HepG2 (cell line): ENCODE data around the gene DGAT2. TPM values are rescaled to one million over a fixed set of nuclear protein-coding genes. Genes with fewer than 3 reads are reported as not detected.
A peak's percentile ranks its signal among the peaks of the same experiment; 100 is the strongest.

Experiments used
- ATAC-seq: fragments of 200-7000 bp; cut with Tn5 transposase; 3 replicates; pipeline ENCODE4 v1.9.1; 2020; ENCODE audit warnings: mild to moderate bottlenecking, moderate library complexity
- BruUV-seq: library from RNA; stranded (reverse); fragments of 400-500 nt; replicated peaks from 2 replicates; lab custom pipeline; 2021; lab: Mats Ljungman, UMichigan
- CTCF ChIA-PET: fragments of 300-600 bp; formaldehyde crosslinking; extraction: SDS; loops from one replicate; lab custom pipeline; 2021; ENCODE audit warnings: low total read pairs, inconsistent platforms, low intra/inter-chr PET ratio; lab: Yijun Ruan, JAX
- POLR2A ChIA-PET: fragments of 350-600 bp; sonication (Branson Sonifier 250); formaldehyde crosslinking; loops from one replicate; lab custom pipeline; 2020; ENCODE audit warnings: antibody characterized with exemption, inconsistent platforms; lab: Yijun Ruan, JAX
- DNase-seq: peaks from one replicate; pipeline ENCODE4 v3.0.0-alpha.2; 2015; ENCODE audit warnings: low spot score
- FAIRE-seq: peaks from 3 replicates; lab custom pipeline; 2011; peaks lifted over from hg19 to GRCh38; lab: Jason Lieb, UNC
- H2AFZ ChIP-seq: one replicate; pipeline ENCODE4 v1.6.1; 2011; ENCODE audit warnings: low read length, inconsistent platforms
- H3K27ac ChIP-seq: fragments of 300-600 bp; 3 replicates; pipeline ENCODE4 v1.8.0; 2011; ENCODE audit warnings: mixed run types, mild to moderate bottlenecking, mixed read lengths, low read length, inconsistent platforms; ENCODE audit not compliant: insufficient read depth; ENCODE audit errors: extremely low read length
- H3K27me3 ChIP-seq, 2 experiments: fragments of 200-600 bp in 1 of 2; 2 replicates in 1 of 2; 3 replicates in 1 of 2; pipeline versions ENCODE4 v1.6.0 to v1.8.0; 2011; ENCODE audit warnings: low read length in 2 of 2, mild to moderate bottlenecking in 2 of 2, moderate library complexity in 2 of 2, inconsistent platforms in 1 of 2; ENCODE audit not compliant: insufficient read depth in 2 of 2, control insufficient read depth in 1 of 2
- H3K36me3 ChIP-seq, 2 experiments: fragments of 200-600 bp in 1 of 2; replicated peaks in 1 of 2; 2 replicates in 1 of 2; 3 replicates in 1 of 2; pipeline versions ENCODE4 v1.5.1 to v1.8.0; 2011; ENCODE audit warnings: low read length in 2 of 2, inconsistent platforms in 1 of 2; ENCODE audit not compliant: insufficient read depth in 2 of 2, control insufficient read depth in 1 of 2
- H3K4me1 ChIP-seq: 2 replicates; pipeline ENCODE4 v1.5.1; 2012; ENCODE audit warnings: low read length, inconsistent platforms; ENCODE audit not compliant: insufficient read depth
- H3K4me2 ChIP-seq: 2 replicates; pipeline ENCODE4 v1.6.0; 2011; ENCODE audit warnings: low read depth, low read length, inconsistent platforms
- H3K4me3 ChIP-seq, 3 experiments: fragments of 200-600 bp in 1 of 3; sonication (generic), shearing (Covaris generic) in 1 of 3; replicated peaks in 1 of 3; 2 replicates each; pipeline ENCODE4 v1.5.1; 2011 to 2016; ENCODE audit warnings: low read length in 3 of 3, inconsistent platforms in 2 of 3, low read depth in 2 of 3, mild to moderate bottlenecking in 2 of 3, control low read depth in 1 of 3, mixed read lengths in 1 of 3; ENCODE audit not compliant: insufficient read depth in 1 of 3
- H3K79me2 ChIP-seq: one replicate; pipeline ENCODE4 v1.6.1; 2011; ENCODE audit warnings: low read length, inconsistent platforms; ENCODE audit not compliant: insufficient read depth
- H3K9ac ChIP-seq: 2 replicates; pipeline ENCODE4 v1.6.0; 2011; ENCODE audit warnings: mild to moderate bottlenecking, low read depth, low read length, inconsistent platforms; ENCODE audit not compliant: insufficient read depth
- H3K9me3 ChIP-seq: 2 replicates; pipeline ENCODE4 v1.5.1; 2012; ENCODE audit warnings: mild to moderate bottlenecking, low read length
- H4K20me1 ChIP-seq: 2 replicates; pipeline ENCODE4 v1.6.0; 2011; ENCODE audit warnings: inconsistent platforms, mild to moderate bottlenecking, low read length, moderate library complexity; ENCODE audit not compliant: insufficient read depth
- DNMT1 ChIP-seq: sonication (generic); formaldehyde crosslinking; IDR thresholded peaks from 2 replicates; pipeline ENCODE4 v1.5.1; 2020; ENCODE audit warnings: mild to moderate bottlenecking, missing genetic modification reagents
- E2F5 ChIP-seq: sonication (generic); formaldehyde crosslinking; conservative IDR thresholded peaks from 2 replicates; pipeline ENCODE4 v1.4.0; 2020; ENCODE audit warnings: missing genetic modification reagents
- GATAD1 ChIP-seq: IDR thresholded peaks from 2 replicates; pipeline ENCODE4 v1.6.1; 2016; ENCODE audit warnings: missing genetic modification reagents, missing compliant biosample characterization
- HNRNPH1 ChIP-seq: fragments of 200-400 bp; formaldehyde crosslinking; optimal IDR thresholded peaks from 2 replicates; pipeline ENCODE3; 2017; ENCODE audit warnings: mild to moderate bottlenecking, low read depth, low read length
- LBX2 ChIP-seq: sonication (generic); formaldehyde crosslinking; IDR thresholded peaks from 2 replicates; pipeline ENCODE4 v1.5.0; 2020; ENCODE audit warnings: missing genetic modification reagents, mild to moderate bottlenecking, borderline replicate concordance
- PAWR ChIP-seq: sonication (generic); formaldehyde crosslinking; IDR thresholded peaks from 2 replicates; pipeline ENCODE4 v1.4.0; 2020; ENCODE audit warnings: missing genetic modification reagents, mild to moderate bottlenecking, borderline replicate concordance
- RELA ChIP-seq: sonication (generic); formaldehyde crosslinking; IDR thresholded peaks from 2 replicates; pipeline ENCODE4 v1.4.0; 2020; ENCODE audit warnings: missing genetic modification reagents
- RFXANK ChIP-seq: IDR thresholded peaks from 2 replicates; pipeline ENCODE4 v1.6.1; 2016
- SOX13 ChIP-seq, 3 experiments: fragments of 450-650 bp in 1 of 3; sonication (generic) in 1 of 3; formaldehyde crosslinking in 1 of 3; IDR thresholded peaks in 2 of 3; conservative IDR thresholded peaks in 1 of 3; 2 replicates each; pipeline versions ENCODE4 v1.5.0 to v1.6.1; 2016 to 2020; ENCODE audit warnings: antibody characterized with exemption in 1 of 3, mild to moderate bottlenecking in 1 of 3, missing compliant biosample characterization in 1 of 3, missing genetic modification reagents in 1 of 3, moderate library complexity in 1 of 3
- TRIM22 ChIP-seq: fragments of 450-650 bp; IDR thresholded peaks from 2 replicates; pipeline ENCODE4 v1.6.1; 2017
- ZFP36 ChIP-seq: fragments of 150-350 bp; IDR thresholded peaks from 2 replicates; pipeline ENCODE4 v1.6.1; 2018; ENCODE audit warnings: borderline replicate concordance, low read length, low read depth; ENCODE audit not compliant: partially characterized antibody
- ZFP62 ChIP-seq: sonication (generic); formaldehyde crosslinking; IDR thresholded peaks from 2 replicates; pipeline ENCODE4 v1.4.0; 2020; ENCODE audit warnings: missing genetic modification reagents
- ZFYVE20 ChIP-seq: sonication (generic); formaldehyde crosslinking; IDR thresholded peaks from 2 replicates; pipeline ENCODE4 v1.8.0; 2023; ENCODE audit warnings: low read depth, mild to moderate bottlenecking, moderate library complexity, missing genetic modification reagents, borderline replicate concordance
- ZKSCAN8 ChIP-seq: IDR thresholded peaks from 2 replicates; pipeline ENCODE4 v1.6.1; 2016; ENCODE audit warnings: borderline replicate concordance, missing genetic modification reagents, missing compliant biosample characterization
- ZNF263 ChIP-seq: sonication (generic); formaldehyde crosslinking; IDR thresholded peaks from 2 replicates; pipeline ENCODE4 v1.4.0; 2020; ENCODE audit warnings: missing genetic modification reagents
- ZNF292 ChIP-seq: sonication (generic); formaldehyde crosslinking; IDR thresholded peaks from 2 replicates; pipeline ENCODE4 v1.8.1; 2022; ENCODE audit warnings: mild to moderate bottlenecking, low read depth, missing genetic modification reagents, borderline replicate concordance
- ZNF530 ChIP-seq: sonication (generic); formaldehyde crosslinking; IDR thresholded peaks from 2 replicates; pipeline ENCODE4 v1.5.0; 2020; ENCODE audit warnings: low read depth, mild to moderate bottlenecking, missing genetic modification reagents
- ZNF569 ChIP-seq: sonication (generic); formaldehyde crosslinking; IDR thresholded peaks from 2 replicates; pipeline ENCODE4 v1.5.0; 2020; ENCODE audit warnings: mild to moderate bottlenecking, missing genetic modification reagents, moderate library complexity, borderline replicate concordance
- ZNF574 ChIP-seq: sonication (generic); formaldehyde crosslinking; IDR thresholded peaks from 2 replicates; pipeline ENCODE4 v1.4.0; 2020; ENCODE audit warnings: missing genetic modification reagents
- ZNF780A ChIP-seq: sonication (generic); formaldehyde crosslinking; IDR thresholded peaks from 2 replicates; pipeline ENCODE4 v1.8.0; 2022; ENCODE audit warnings: mild to moderate bottlenecking, missing genetic modification reagents, moderate library complexity
- WGBS: methylation state at CpG from one replicate; pipeline ENCODE4 v1.1.6; 2017; ENCODE audit warnings: low lambda C conversion rate; 5-methylcytosine and 5-hydroxymethylcytosine counted together
- in situ Hi-C: cut with HindIII; loops from 2 replicates; pipeline ENCODE4 v1.10.0; 2017; ENCODE audit warnings: low pct_unique_long_range_greater_than_20kb; ENCODE audit not compliant: extremely low pct_ligation_motif_present
- intact Hi-C: fragments of 100-400 bp; cut with micrococcal nuclease; formaldehyde crosslinking; loops from one replicate; pipeline ENCODE4 v1.10.0; 2022; ENCODE audit not compliant: unreplicated experiment
- polyA plus RNA-seq, 8 experiments: library from polyadenylated mRNA; depleted of rRNA in 3 of 8; stranded (reverse) in 7 of 8; unstranded in 1 of 8; fragments of >200 nt; fragmentation: Illumina TruSeq in 4 of 8; extraction: Trizol in 4 of 8; gene quantifications; 2 replicates each; pipeline versions ENCODE4 v1.2.1 to v1.2.3, GENCODE V29; 2011 to 2016; ENCODE audit warnings: low read depth in 4 of 8, missing spikeins in 1 of 8, mixed read lengths in 1 of 8; ENCODE audit not compliant: insufficient read depth in 1 of 8
- total RNA-seq, 5 experiments: library from RNA; depleted of rRNA; stranded (reverse); fragments of >200 nt; fragmentation: Illumina TruSeq; extraction: Trizol; gene quantifications; 2 replicates each; pipeline ENCODE4 v1.2.3, GENCODE V29; 2016; ENCODE audit warnings: low read depth in 1 of 5

DGAT2 gene
- total and polyA plus RNA-seq, 2 of the 13 experiments (the other 11 are each of a cell fraction or from before 2014, with no cell fraction given) = 39.0 to 65.6 TPM

GRCh38 chr11:75784085-75784478 lies 15.5 kb downstream of the DGAT2 start:
- POLR2A ChIA-PET = interaction anchor here (1.0 to 7.9 kb wide), 14 partner anchors 10 to 221 kb away, joined by 3 to 138 read pairs (median 10); partner anchors contain the start of genes DGAT2 and UVRAG
- no peaks in the 10 kb centered on the region for H3K9me3 ChIP-seq
- FAIRE-seq (peak; percentile 89), ATAC-seq (peak; percentile 65), DNase-seq (peak; percentile 92)
- CTCF ChIA-PET = no interaction called here
- H3K36me3 ChIP-seq = peaks cover 7 to 17% of the 10 kb centered on the region in 2 experiments; a peak in 4 of 5 replicates
- peak overlapping the region; percentile 74 for H3K4me2 ChIP-seq
- 0% methylated on average over 1 of the region's 2 CpGs for WGBS
- in situ Hi-C loops (no loop called here), intact Hi-C loops (loop anchor here (2.0 kb wide), 1 partner anchor 15 kb away; the partner anchor contains the start of gene DGAT2)
- no peaks in the 10 kb centered on the region for H3K27me3 ChIP-seq
- BruUV-seq = no TSS peak
- no peaks in the 10 kb centered on the region for H4K20me1 ChIP-seq
- H3K4me1 ChIP-seq = peaks cover 84% of the 10 kb centered on the region
- H2AFZ ChIP-seq = no peak overlapping the region
- peak overlapping the region in 1 of 3 experiments; percentile 47; a peak in 2 of 6 replicates for H3K4me3 ChIP-seq
- H3K27ac ChIP-seq = peak overlapping the region; percentile 92
- H3K79me2 ChIP-seq = no peaks in the 10 kb centered on the region
- H3K9ac ChIP-seq = peak overlapping the region; percentile 57; the same call in 1 of the 2 replicates
- TF ChIP-seq DNMT1 (CRISPR knock-in tag) (no peak), ZKSCAN8 (CRISPR knock-in tag) (no peak), TRIM22 (no peak), ZFP36 (no peak), GATAD1 (no peak; the same call in 1 of the 2 replicates), ZNF292 (no peak; the same call in 1 of the 2 replicates), ZNF263 (CRISPR knock-in tag) (no peak), PAWR (CRISPR knock-in tag) (no peak), SOX13 (IDR thresholded peaks at IDR 0.05) (no peak), SOX13 (CRISPR knock-in tag; conservative IDR thresholded peaks at IDR 0.05 in 1 of 2, IDR thresholded peaks at IDR 0.05 in 1 of 2) (peak in 1 of 2 experiments; percentile 71; a peak in 2 of 4 replicates), ZNF569 (no peak), E2F5 (CRISPR knock-in tag) (no peak), ZNF574 (no peak), ZFP62 (CRISPR knock-in tag) (no peak), ZNF780A (CRISPR knock-in tag) (no peak), RFXANK (CRISPR knock-in tag) (no peak), ZFYVE20 (no peak), ZNF530 (CRISPR knock-in tag) (no peak), HNRNPH1 (no peak), LBX2 (CRISPR knock-in tag) (no peak), RELA (CRISPR knock-in tag) (no peak)
